Measurements from ENCODE around the gene PBXIP1. TPM values are rescaled to one million over a fixed set of nuclear protein-coding genes. Genes with fewer than 3 reads are reported as not detected.

PBXIP1 gene
- total and polyA plus RNA-seq, 2 of the 13 experiments (the other 11 are each of a cell fraction or from before 2014, with no cell fraction given) = 16.3 to 31.9 TPM

- Histone ChIP-seq H3K27me3 (ENCODE audit: control insufficient read depth in 1 of 2, insufficient read depth in 2 of 2, low read length in 2 of 2) (no peaks in the 10 kb centered on the region), H3K27ac (ENCODE audit: extremely low read length, insufficient read depth, low read length) (no peak overlapping the region), H3K9ac (ENCODE audit: insufficient read depth, low read depth, low read length) (no peak overlapping the region), H3K36me3 (replicated peaks in 1 of 2; ENCODE audit: control insufficient read depth in 1 of 2, insufficient read depth in 2 of 2, low read length in 2 of 2) (no peaks in the 10 kb centered on the region), H3K4me2 (ENCODE audit: low read depth, low read length) (no peak overlapping the region), H3K79me2 (ENCODE audit: insufficient read depth, low read length) (no peaks in the 10 kb centered on the region), H3K4me3 (replicated peaks in 1 of 3; ENCODE audit: insufficient read depth in 1 of 3, low read depth in 2 of 3, low read length in 3 of 3) (no peak overlapping the region), H3K4me1 (ENCODE audit: insufficient read depth, low read length) (peaks cover 8% of the 10 kb centered on the region; the same call in 1 of the 2 replicates), H2AFZ (ENCODE audit: low read length) (no peak overlapping the region), H3K9me3 (ENCODE audit: low read length) (no peaks in the 10 kb centered on the region), H4K20me1 (ENCODE audit: insufficient read depth, low read length) (no peaks in the 10 kb centered on the region)
- POLR2A ChIA-PET = no interaction called here
- in situ Hi-C loops (cut with HindIII; ENCODE audit: extremely low pct_ligation_motif_present, low pct_unique_long_range_greater_than_20kb) (no loop called here), intact Hi-C loops (cut with micrococcal nuclease; ENCODE audit: unreplicated experiment) (loop anchor here (10.0 kb wide), 1 partner anchor 182 kb away; no protein-coding TSS in a partner anchor)
- CTCF ChIA-PET (ENCODE audit: low intra/inter-chr PET ratio, low total read pairs) = no interaction called here
- no peak for TF ChIP-seq ATF7 (IDR thresholded peaks at IDR 0.05)
- no peak for TF ChIP-seq ATF7 (CRISPR knock-in tag; IDR thresholded peaks at IDR 0.05)
- no TSS peak for BruUV-seq (replicated peaks)
- no peak for FAIRE-seq
- 24% methylated on average over 3 of the region's 3 CpGs for WGBS (ENCODE audit: low lambda C conversion rate)
- DNase-seq (ENCODE audit: low spot score) = no peak
- ATAC-seq = no peak
These were observed 52.8 kb downstream of the PBXIP1 start for GRCh38 chr1:154902938-154903566.

- no peaks in the 10 kb centered on the region for H3K9me3 ChIP-seq (ENCODE audit: low read length)
- POLR2A ChIA-PET = no interaction called here
These were observed 54.3 kb downstream of the PBXIP1 start for GRCh38 chr1:154901591-154901990.

More at GRCh38 chr1:154901591-154901990, 54.3 kb downstream of the PBXIP1 start:
- BruUV-seq (replicated peaks) = no TSS peak
- H3K4me3 ChIP-seq (replicated peaks in 1 of 3; ENCODE audit: insufficient read depth in 1 of 3, low read depth in 2 of 3, low read length in 3 of 3) = no peak overlapping the region
- H3K27ac ChIP-seq (ENCODE audit: extremely low read length, insufficient read depth, low read length) = no peak overlapping the region
- 85% methylated on average over 1 of the region's 1 CpG for WGBS (ENCODE audit: low lambda C conversion rate)
- H2AFZ ChIP-seq (ENCODE audit: low read length) = no peak overlapping the region
- H4K20me1 ChIP-seq (ENCODE audit: insufficient read depth, low read length) = no peaks in the 10 kb centered on the region
- no peaks in the 10 kb centered on the region for H3K79me2 ChIP-seq (ENCODE audit: insufficient read depth, low read length)
- H3K27me3 ChIP-seq (ENCODE audit: control insufficient read depth in 1 of 2, insufficient read depth in 2 of 2, low read length in 2 of 2) = 0 out of 5 replicates have a peak, but pooled peaks cover 0 to 3% of the 10 kb centered on the region in 2 experiments
- no peak overlapping the region for H3K9ac ChIP-seq (ENCODE audit: insufficient read depth, low read depth, low read length)
- no peaks in the 10 kb centered on the region for H3K4me1 ChIP-seq (ENCODE audit: insufficient read depth, low read length)
- no peak for ATAC-seq
- H3K36me3 ChIP-seq (replicated peaks in 1 of 2; ENCODE audit: control insufficient read depth in 1 of 2, insufficient read depth in 2 of 2, low read length in 2 of 2) = no peaks in the 10 kb centered on the region
- CTCF ChIA-PET (ENCODE audit: low intra/inter-chr PET ratio, low total read pairs) = no interaction called here
- no peak for DNase-seq (ENCODE audit: low spot score)
- H3K4me2 ChIP-seq (ENCODE audit: low read depth, low read length) = no peak overlapping the region
- TF ChIP-seq HOXD1 (CRISPR knock-in tag; IDR thresholded peaks at IDR 0.05) = no peak
- intact Hi-C loops (cut with micrococcal nuclease; ENCODE audit: unreplicated experiment) = loop anchor here (10.0 kb wide), 1 partner anchor 183 kb away; no protein-coding TSS in a partner anchor
- no peak for FAIRE-seq
- in situ Hi-C loops (cut with HindIII; ENCODE audit: extremely low pct_ligation_motif_present, low pct_unique_long_range_greater_than_20kb) = no loop called here
